ENCODE results near the gene MRPS25.
A peak's percentile ranks its signal among the peaks of the same experiment; 100 is the strongest.

The MRPS25 gene

DNA sequence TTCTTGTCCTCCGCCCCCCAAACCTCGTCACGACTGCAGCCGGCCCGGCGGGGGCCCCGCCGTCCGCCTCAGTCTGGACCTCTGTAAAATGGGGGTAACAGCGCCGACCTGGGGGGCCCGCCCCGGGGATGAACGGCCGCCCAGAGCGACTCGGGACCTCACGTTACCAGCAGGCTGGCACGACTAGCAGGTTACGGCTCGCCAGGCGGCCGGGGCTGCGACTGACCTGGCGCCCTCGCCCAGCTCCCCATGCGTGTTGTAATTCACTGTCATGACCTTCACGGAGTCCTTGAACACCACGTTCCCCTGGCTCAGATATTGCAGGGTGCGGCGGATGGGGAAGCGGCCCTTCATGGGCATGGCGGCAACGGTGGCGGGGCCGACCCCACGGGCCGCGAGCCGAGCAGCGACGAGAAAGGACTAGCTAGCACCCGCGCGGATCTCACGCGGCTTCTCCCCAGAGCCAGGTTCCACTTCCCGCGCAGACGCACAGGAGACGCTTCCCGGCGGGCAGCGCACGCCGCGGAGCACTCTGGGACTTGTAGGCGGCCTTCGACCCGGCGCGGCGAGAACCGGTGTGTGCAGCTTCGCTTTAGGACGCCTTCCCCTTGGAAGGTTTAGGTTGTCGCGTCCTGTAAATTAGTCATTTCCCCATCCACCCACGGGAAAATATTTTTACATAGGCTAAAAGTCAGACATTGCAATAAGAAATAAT lies at the start of gene MRPS25:
TSS of gene MRPS25 (minus strand) at position 481 of the 715 bp plus-strand sequence. CDS start at position 360, 121 bp downstream.
- DNase-seq (ENCODE audit: low read depth): peak; percentile 93
- TF ChIP-seq POLR2A (IDR thresholded peaks at IDR 0.05; ENCODE audit: extremely low read depth, insufficient read length) (peak; percentile 97), CTCF (IDR thresholded peaks at IDR 0.05; ENCODE audit: low read depth, low read length) (no peak), MAX (IDR thresholded peaks at IDR 0.05; ENCODE audit: low read depth, low read length) (peak; percentile 91), MYC (IDR thresholded peaks at IDR 0.05; ENCODE audit: low read depth, low read length) (peak; percentile 96)
- peak within 1 kb of the TSS; percentile 87 for H3K4me3 ChIP-seq (ENCODE audit: low read depth, low read length)

GRCh38 chr3:15113884-15114283 lies 48.8 kb upstream of the MRPS25 start:
- TF ChIP-seq MAX (IDR thresholded peaks at IDR 0.05; ENCODE audit: low read depth, low read length): no peak
- no peak for TF ChIP-seq CTCF (IDR thresholded peaks at IDR 0.05; ENCODE audit: low read depth, low read length)
- TF ChIP-seq POLR2A (IDR thresholded peaks at IDR 0.05; ENCODE audit: extremely low read depth, insufficient read length): no peak
- no peak for TF ChIP-seq MYC (IDR thresholded peaks at IDR 0.05; ENCODE audit: low read depth, low read length)
- DNase-seq (ENCODE audit: low read depth): no peak
- no peak overlapping the region for H3K4me3 ChIP-seq (ENCODE audit: low read depth, low read length)

GRCh38 chr3:15113471-15113870 lies 48.4 kb upstream of the MRPS25 start:
- no peak overlapping the region for H3K4me3 ChIP-seq (ENCODE audit: low read depth, low read length)
- TF ChIP-seq CTCF (IDR thresholded peaks at IDR 0.05; ENCODE audit: low read depth, low read length): no peak
- no peak for TF ChIP-seq MAX (IDR thresholded peaks at IDR 0.05; ENCODE audit: low read depth, low read length)
- no peak for TF ChIP-seq POLR2A (IDR thresholded peaks at IDR 0.05; ENCODE audit: extremely low read depth, insufficient read length)
- no peak for TF ChIP-seq MYC (IDR thresholded peaks at IDR 0.05; ENCODE audit: low read depth, low read length)
- no peak for DNase-seq (ENCODE audit: low read depth)

- H3K4me3 ChIP-seq (ENCODE audit: low read depth, low read length): no peak overlapping the region
- no peak for DNase-seq (ENCODE audit: low read depth)
- TF ChIP-seq CTCF (IDR thresholded peaks at IDR 0.05; ENCODE audit: low read depth, low read length) (no peak), MYC (IDR thresholded peaks at IDR 0.05; ENCODE audit: low read depth, low read length) (no peak), MAX (IDR thresholded peaks at IDR 0.05; ENCODE audit: low read depth, low read length) (no peak), POLR2A (IDR thresholded peaks at IDR 0.05; ENCODE audit: extremely low read depth, insufficient read length) (no peak)
Measured at GRCh38 chr3:15112011-15112410, 46.9 kb upstream of the MRPS25 start.

DNA sequence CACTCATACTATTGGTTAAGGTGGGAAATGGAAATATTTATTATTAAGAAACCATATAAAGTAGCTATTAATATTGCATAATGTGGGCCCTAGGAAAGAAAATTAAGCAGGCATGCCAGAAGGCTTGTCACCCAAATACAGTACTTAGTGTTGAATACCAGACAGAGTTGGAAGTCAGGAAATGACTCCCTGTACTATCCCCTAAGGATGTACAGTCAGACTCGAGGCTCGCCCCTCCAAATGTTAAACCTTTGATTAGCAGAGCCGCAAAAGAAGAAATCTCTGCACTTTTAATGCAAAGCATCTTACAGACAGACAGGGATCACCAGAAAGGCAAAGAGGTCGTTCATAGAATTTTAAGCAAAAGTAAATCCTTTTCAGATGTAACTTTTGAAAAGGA lies 45.1 kb upstream of the MRPS25 start:
- DNase-seq (ENCODE audit: low read depth): no peak
- no peak overlapping the region for H3K4me3 ChIP-seq (ENCODE audit: low read depth, low read length)
- TF ChIP-seq MAX (IDR thresholded peaks at IDR 0.05; ENCODE audit: low read depth, low read length) (no peak), POLR2A (IDR thresholded peaks at IDR 0.05; ENCODE audit: extremely low read depth, insufficient read length) (no peak), CTCF (IDR thresholded peaks at IDR 0.05; ENCODE audit: low read depth, low read length) (no peak), MYC (IDR thresholded peaks at IDR 0.05; ENCODE audit: low read depth, low read length) (no peak)

All from NB4 (cell line).